Parathyroid adenoma (tissue), 2 donors: Measurements from ENCODE around the gene DUS2.
A peak's percentile ranks its signal among the peaks of the same experiment; 100 is the strongest.

Experiments used
- H2AFZ ChIP-seq: fragments of 300-600 bp; sonication (generic); one replicate; pipeline ENCODE4 v1.7.0; 2017; ENCODE audit warnings: antibody characterized with exemption, mild to moderate bottlenecking
- H3K27ac ChIP-seq: fragments of 300-600 bp; sonication (generic); one replicate; pipeline ENCODE4 v1.7.0; 2017
- H3K27me3 ChIP-seq: fragments of 300-600 bp; sonication (generic); one replicate; pipeline ENCODE4 v1.7.0; 2017; ENCODE audit warnings: low read length; ENCODE audit not compliant: control insufficient read depth, insufficient read depth
- H3K36me3 ChIP-seq: fragments of 300-600 bp; sonication (generic); one replicate; pipeline ENCODE4 v1.7.0; 2017; ENCODE audit warnings: low read length; ENCODE audit not compliant: control insufficient read depth, insufficient read depth
- H3K4me1 ChIP-seq: fragments of 300-600 bp; sonication (generic); one replicate; pipeline ENCODE4 v1.7.0; 2017; ENCODE audit warnings: control low read depth
- H3K4me2 ChIP-seq: fragments of 300-600 bp; sonication (generic); one replicate; pipeline ENCODE4 v1.7.0; 2017; ENCODE audit warnings: low read length
- H3K4me3 ChIP-seq: fragments of 300-600 bp; sonication (generic); one replicate; pipeline ENCODE4 v1.7.0; 2017; ENCODE audit warnings: low read depth, low read length
- H3K79me2 ChIP-seq: fragments of 300-600 bp; sonication (generic); one replicate; pipeline ENCODE4 v1.7.0; 2017; ENCODE audit warnings: control low read depth
- H3K9ac ChIP-seq: fragments of 300-600 bp; sonication (generic); one replicate; pipeline ENCODE4 v1.7.0; 2017; ENCODE audit warnings: mild to moderate bottlenecking
- H3K9me3 ChIP-seq: fragments of 300-600 bp; sonication (generic); one replicate; pipeline ENCODE4 v1.7.0; 2017; ENCODE audit warnings: low read length; ENCODE audit not compliant: control insufficient read depth
- TF ChIP-seq, protein P1 (sequence below): fragments of 300-600 bp; sonication (generic); IDR thresholded peaks from one replicate; pipeline ENCODE4 v1.7.0; 2017; ENCODE audit warnings: antibody characterized with exemption, mild to moderate bottlenecking
- donor health status: primary hyperparathyroidism.

DUS2 gene

DNA sequence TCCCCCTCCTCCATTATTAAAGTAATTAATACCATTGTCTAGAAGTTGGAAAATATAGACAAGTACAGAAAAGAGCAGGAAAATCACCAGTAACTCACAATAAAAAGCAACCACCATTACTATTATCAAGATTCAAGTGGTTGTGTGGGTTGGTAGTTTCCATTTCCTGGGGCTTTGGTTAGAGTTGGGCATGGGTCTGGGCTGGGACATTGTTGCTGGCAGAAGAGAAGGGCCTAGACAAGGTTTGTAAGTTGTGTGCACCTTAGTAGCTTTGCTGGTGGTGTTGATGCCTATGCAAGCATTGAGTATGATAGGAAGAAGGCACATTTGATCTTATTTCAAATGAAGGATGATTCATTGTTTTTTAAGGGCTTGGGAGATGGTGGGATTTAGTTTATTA is 36.7 kb downstream of the DUS2 start:
- H3K27me3 ChIP-seq = no peaks in the 10 kb centered on the region
- H2AFZ ChIP-seq = no peak overlapping the region
- TF ChIP-seq, protein P1, sequence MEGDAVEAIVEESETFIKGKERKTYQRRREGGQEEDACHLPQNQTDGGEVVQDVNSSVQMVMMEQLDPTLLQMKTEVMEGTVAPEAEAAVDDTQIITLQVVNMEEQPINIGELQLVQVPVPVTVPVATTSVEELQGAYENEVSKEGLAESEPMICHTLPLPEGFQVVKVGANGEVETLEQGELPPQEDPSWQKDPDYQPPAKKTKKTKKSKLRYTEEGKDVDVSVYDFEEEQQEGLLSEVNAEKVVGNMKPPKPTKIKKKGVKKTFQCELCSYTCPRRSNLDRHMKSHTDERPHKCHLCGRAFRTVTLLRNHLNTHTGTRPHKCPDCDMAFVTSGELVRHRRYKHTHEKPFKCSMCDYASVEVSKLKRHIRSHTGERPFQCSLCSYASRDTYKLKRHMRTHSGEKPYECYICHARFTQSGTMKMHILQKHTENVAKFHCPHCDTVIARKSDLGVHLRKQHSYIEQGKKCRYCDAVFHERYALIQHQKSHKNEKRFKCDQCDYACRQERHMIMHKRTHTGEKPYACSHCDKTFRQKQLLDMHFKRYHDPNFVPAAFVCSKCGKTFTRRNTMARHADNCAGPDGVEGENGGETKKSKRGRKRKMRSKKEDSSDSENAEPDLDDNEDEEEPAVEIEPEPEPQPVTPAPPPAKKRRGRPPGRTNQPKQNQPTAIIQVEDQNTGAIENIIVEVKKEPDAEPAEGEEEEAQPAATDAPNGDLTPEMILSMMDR = no peak
- peaks cover 10% of the 10 kb centered on the region for H3K4me1 ChIP-seq
- H3K27ac ChIP-seq = no peak overlapping the region
- H3K9me3 ChIP-seq = no peaks in the 10 kb centered on the region
- H3K36me3 ChIP-seq = no peaks in the 10 kb centered on the region
- H3K79me2 ChIP-seq = no peaks in the 10 kb centered on the region
- no peak overlapping the region for H3K4me2 ChIP-seq
- no peak overlapping the region for H3K9ac ChIP-seq
- H3K4me3 ChIP-seq = no peak overlapping the region

DNA sequence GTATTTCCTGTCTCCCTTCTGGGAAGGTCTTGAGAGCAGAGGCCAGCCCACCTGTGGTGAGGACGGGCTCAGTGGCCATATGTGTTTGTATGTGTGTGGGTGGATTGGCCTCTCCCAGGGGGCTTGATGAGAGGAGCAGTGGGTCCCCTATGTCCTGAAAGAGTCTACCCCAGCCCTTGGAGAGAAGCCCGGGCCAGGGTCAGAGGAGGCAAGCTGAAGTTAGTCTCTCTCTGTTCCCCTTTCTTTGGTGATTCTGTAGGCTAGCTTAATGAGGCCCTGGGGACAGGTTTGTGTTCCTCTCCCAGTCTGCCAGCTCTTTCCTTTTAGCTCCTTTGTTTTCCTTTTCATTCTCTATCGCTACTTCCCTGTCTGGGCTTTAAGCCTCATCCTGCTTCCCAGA is 38.3 kb downstream of the DUS2 start:
- H3K9ac ChIP-seq = no peak overlapping the region
- TF ChIP-seq, protein P1 = no peak
- H3K27ac ChIP-seq = no peak overlapping the region
- no peaks in the 10 kb centered on the region for H3K27me3 ChIP-seq
- H3K79me2 ChIP-seq = no peaks in the 10 kb centered on the region
- H3K4me3 ChIP-seq = no peak overlapping the region
- no peak overlapping the region for H3K4me2 ChIP-seq
- no peak overlapping the region for H2AFZ ChIP-seq
- H3K36me3 ChIP-seq = no peaks in the 10 kb centered on the region
- peaks cover 22% of the 10 kb centered on the region for H3K4me1 ChIP-seq
- no peaks in the 10 kb centered on the region for H3K9me3 ChIP-seq

DNA sequence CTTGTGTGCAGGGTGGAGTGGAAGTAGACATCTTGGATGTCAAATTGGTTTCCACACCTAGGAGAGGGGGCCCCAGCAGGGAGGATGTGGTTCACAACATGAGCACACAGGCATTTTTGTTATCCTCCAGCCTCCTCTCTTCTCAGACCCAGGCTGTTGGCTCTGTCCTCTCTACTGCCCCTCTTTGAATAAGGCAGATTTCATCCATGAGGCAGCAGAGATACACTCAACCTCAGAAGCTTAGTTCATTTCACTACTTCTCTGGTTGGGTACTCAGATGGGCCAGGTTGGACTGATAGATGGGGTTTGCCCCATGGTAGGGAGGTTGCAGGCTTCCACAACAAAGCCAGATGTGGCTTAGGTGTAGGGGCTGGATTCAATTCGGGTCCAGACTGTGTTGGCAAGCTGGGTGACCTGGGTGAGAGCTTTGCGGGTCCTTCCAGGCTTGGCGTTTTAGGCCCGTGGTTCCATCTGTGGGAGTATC is 39.9 kb downstream of the DUS2 start:
- Histone ChIP-seq H3K36me3 (no peaks in the 10 kb centered on the region), H3K4me1 (peaks cover 27% of the 10 kb centered on the region), H3K9ac (no peak overlapping the region), H3K4me3 (no peak overlapping the region), H3K9me3 (no peaks in the 10 kb centered on the region), H3K79me2 (no peaks in the 10 kb centered on the region), H3K27me3 (no peaks in the 10 kb centered on the region), H2AFZ (no peak overlapping the region), H3K27ac (no peak overlapping the region), H3K4me2 (no peak overlapping the region)
- TF ChIP-seq, protein P1 = no peak

DNA sequence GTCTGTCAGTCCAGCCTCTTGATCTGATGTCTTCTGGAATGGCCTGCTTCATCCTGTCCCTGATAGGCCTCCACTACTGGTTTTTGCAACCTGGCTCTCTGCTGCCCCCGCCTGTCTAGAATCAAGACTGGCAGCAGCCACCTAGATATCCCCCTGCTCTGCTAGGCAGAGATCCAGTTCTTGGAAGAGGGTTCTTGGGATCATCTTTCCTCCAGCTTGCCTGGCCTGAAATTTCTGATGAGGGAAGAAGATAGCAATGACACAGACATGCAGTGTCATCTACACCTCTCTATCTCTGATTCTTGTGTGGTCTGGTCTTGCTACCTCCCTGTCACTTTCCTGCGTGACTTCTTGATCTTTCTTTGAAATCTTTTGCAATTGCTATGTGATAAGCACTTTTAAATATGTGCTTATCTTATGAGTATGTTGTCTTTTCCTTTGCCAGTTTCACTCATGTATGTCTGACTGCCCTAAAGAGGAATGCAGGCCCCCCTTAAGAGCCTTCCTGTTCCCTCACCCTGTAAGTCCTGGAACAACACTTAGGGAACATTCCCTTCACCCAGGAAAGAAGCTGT is 41.8 kb downstream of the DUS2 start:
- H3K27me3 ChIP-seq = no peaks in the 10 kb centered on the region
- TF ChIP-seq, protein P1 = peak; percentile 94
- H3K4me1 ChIP-seq = peaks cover 42% of the 10 kb centered on the region
- peak overlapping the region; percentile 64 for H2AFZ ChIP-seq
- peak overlapping the region; percentile 24 for H3K4me3 ChIP-seq
- H3K4me2 ChIP-seq = peak overlapping the region; percentile 25
- H3K9me3 ChIP-seq = no peaks in the 10 kb centered on the region
- H3K9ac ChIP-seq = no peak overlapping the region
- H3K27ac ChIP-seq = peak overlapping the region; percentile 89
- no peaks in the 10 kb centered on the region for H3K79me2 ChIP-seq
- H3K36me3 ChIP-seq = no peaks in the 10 kb centered on the region

DNA sequence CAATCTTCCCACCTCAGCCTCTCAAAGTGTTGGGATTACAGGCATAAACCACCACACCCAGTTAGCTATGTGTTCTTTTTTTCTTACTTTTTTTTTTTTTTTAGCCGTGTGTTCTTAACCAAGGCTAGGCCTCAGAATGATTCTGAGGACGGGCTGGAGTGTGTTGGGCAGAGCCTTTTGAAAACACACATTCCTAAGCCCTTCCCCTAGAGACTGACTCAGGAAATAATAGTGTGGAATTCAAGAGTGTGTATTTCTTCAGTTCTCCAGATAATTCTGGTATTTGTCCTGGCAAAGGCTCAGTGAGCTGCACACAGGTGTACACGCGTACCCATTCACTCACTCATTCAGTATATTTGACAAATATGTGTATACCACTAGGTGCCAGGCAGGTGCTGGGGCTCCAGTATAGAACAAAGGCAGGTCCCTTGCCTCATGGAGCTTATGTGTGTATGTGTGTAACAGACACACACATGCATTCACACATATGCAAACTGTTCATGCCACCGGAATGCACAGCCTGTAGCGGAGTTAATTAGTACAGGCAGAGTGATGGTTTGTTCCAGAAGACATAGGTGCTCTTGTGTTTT is 42.7 kb downstream of the DUS2 start:
- H3K4me2 ChIP-seq = peak overlapping the region; percentile 31
- no peaks in the 10 kb centered on the region for H3K79me2 ChIP-seq
- H3K9me3 ChIP-seq = no peaks in the 10 kb centered on the region
- peak overlapping the region; percentile 89 for H3K27ac ChIP-seq
- TF ChIP-seq, protein P1 = no peak
- H3K9ac ChIP-seq = no peak overlapping the region
- no peak overlapping the region for H3K4me3 ChIP-seq
- H2AFZ ChIP-seq = no peak overlapping the region
- no peaks in the 10 kb centered on the region for H3K36me3 ChIP-seq
- no peaks in the 10 kb centered on the region for H3K27me3 ChIP-seq
- H3K4me1 ChIP-seq = peaks cover 51% of the 10 kb centered on the region
